Caco-2 (cell line): ENCODE measurements around the gene METTL25B. TPM values are rescaled to one million over a fixed set of nuclear protein-coding genes. Genes with fewer than 3 reads are reported as not detected.
A peak's percentile ranks its signal among the peaks of the same experiment; 100 is the strongest.

ENCODE experiments used
- BruUV-seq: library from RNA; stranded (reverse); fragments of 400-500 nt; replicated peaks from 2 replicates; lab custom pipeline; 2021; lab: Mats Ljungman, UMichigan
- CTCF ChIA-PET: fragments of 300-600 bp; sonication (Branson Sonifier 250); formaldehyde crosslinking; loops from one replicate; lab custom pipeline; 2022; ENCODE audit warnings: antibody characterized with exemption; lab: Charles Lee
- POLR2A ChIA-PET: fragments of 300-600 bp; sonication (Branson Sonifier 250); formaldehyde crosslinking; loops from one replicate; lab custom pipeline; 2022; ENCODE audit warnings: antibody characterized with exemption; lab: Charles Lee
- DNase-seq, 2 experiments: peaks; one replicate each; pipeline versions ENCODE4 v3.0.0 to v3.0.0-alpha.2; 2020 to 2022
- H3K27me3 ChIP-seq: replicated peaks from 2 replicates; pipeline ENCODE4 v1.6.0; 2011; ENCODE audit warnings: low read length; ENCODE audit not compliant: control insufficient read depth, insufficient read depth
- H3K36me3 ChIP-seq: 2 replicates; pipeline ENCODE4 v1.5.1; 2011; ENCODE audit warnings: low read length; ENCODE audit not compliant: control insufficient read depth, insufficient read depth
- H3K4me1 ChIP-seq: fragments of 250-450 bp; sonication (Bioruptor Pico); 2 replicates; pipeline ENCODE4 v1.5.1; 2020; ENCODE audit warnings: mild to moderate bottlenecking
- H3K4me3 ChIP-seq: 2 replicates; pipeline ENCODE4 v1.5.1; 2011; ENCODE audit warnings: low read depth, mild to moderate bottlenecking, control low read depth, low read length
- H3K9me3 ChIP-seq: fragments of 250-450 bp; sonication (Bioruptor Pico); 2 replicates; pipeline ENCODE4 v1.5.1; 2020; ENCODE audit warnings: mild to moderate bottlenecking, moderate library complexity
- H3K27ac Mint-ChIP-seq: one replicate; pipeline ENCODE4 v1.8.0; 2022; ENCODE audit warnings: mixed read lengths; ENCODE audit not compliant: unreplicated experiment
- H3K27me3 Mint-ChIP-seq: one replicate; pipeline ENCODE4 v1.8.0; 2022; ENCODE audit warnings: mixed read lengths; ENCODE audit not compliant: insufficient read depth, unreplicated experiment
- H3K36me3 Mint-ChIP-seq: one replicate; pipeline ENCODE4 v1.8.0; 2022; ENCODE audit warnings: mild to moderate bottlenecking, mixed read lengths; ENCODE audit not compliant: insufficient read depth, unreplicated experiment
- H3K4me1 Mint-ChIP-seq: one replicate; pipeline ENCODE4 v1.8.0; 2022; ENCODE audit warnings: low read depth, mixed read lengths; ENCODE audit not compliant: unreplicated experiment
- H3K4me3 Mint-ChIP-seq: one replicate; pipeline ENCODE4 v1.8.0; 2022; ENCODE audit warnings: mild to moderate bottlenecking, moderate library complexity, mixed read lengths; ENCODE audit not compliant: unreplicated experiment
- H3K9me3 Mint-ChIP-seq: one replicate; pipeline ENCODE4 v1.8.0; 2022; ENCODE audit warnings: mixed read lengths; ENCODE audit not compliant: unreplicated experiment
- CTCF ChIP-seq, 2 experiments: fragments of 200-600 bp in 1 of 2; IDR thresholded peaks; 1 replicate in 1 of 2; 2 replicates in 1 of 2; pipeline versions ENCODE4 v1.5.1 to v1.8.0; 2011 to 2022; ENCODE audit warnings: antibody characterized with exemption in 1 of 2, control low read depth in 1 of 2, inconsistent platforms in 1 of 2, low read depth in 1 of 2, low read length in 1 of 2, mild to moderate bottlenecking in 1 of 2, moderate library complexity in 1 of 2; ENCODE audit not compliant: insufficient read depth in 1 of 2, severe bottlenecking in 1 of 2, unreplicated experiment in 1 of 2
- intact Hi-C: fragments of 100-400 bp; cut with micrococcal nuclease; formaldehyde crosslinking; loops from one replicate; pipeline ENCODE4 v1.10.0; 2022; ENCODE audit not compliant: unreplicated experiment
- total RNA-seq: library from RNA; stranded (reverse); gene quantifications from 2 replicates; pipeline ENCODE4 v1.2.3, GENCODE V29; 2022

METTL25B gene
- total RNA-seq, 1 experiment from 2014 or later, result 26.6 TPM

- Histone ChIP-seq H3K4me1 (peaks cover 7% of the 10 kb centered on the region), H3K4me3 (no peak overlapping the region), H3K9me3 (no peaks in the 10 kb centered on the region), H3K36me3 (peaks cover 1% of the 10 kb centered on the region), H3K27me3 (no peaks in the 10 kb centered on the region)
- TF ChIP-seq CTCF (IDR thresholded peaks at IDR 0.05; ENCODE audit: insufficient read depth in 1 of 2, low read depth in 1 of 2, low read length in 1 of 2, severe bottlenecking in 1 of 2, unreplicated experiment in 1 of 2), result no peak
- H3K9me3 Mint-ChIP-seq, result no peaks in the 10 kb centered on the region
- no peak overlapping the region for H3K27ac Mint-ChIP-seq
- CTCF ChIA-PET, result interaction anchor here (0.7 to 7.3 kb wide), 3 partner anchors 10 to 27 kb away, joined by 4 to 190 read pairs (median 4); partner anchors contain the start of gene NES
- H3K27me3 Mint-ChIP-seq, result no peaks in the 10 kb centered on the region
- POLR2A ChIA-PET, result no interaction called here
- intact Hi-C loops, result no loop called here
- BruUV-seq, result no TSS peak
- peaks cover 17% of the 10 kb centered on the region for H3K36me3 Mint-ChIP-seq
- DNase-seq, result no peak
- no peak overlapping the region for H3K4me3 Mint-ChIP-seq
- peaks cover 16% of the 10 kb centered on the region for H3K4me1 Mint-ChIP-seq
Measured at GRCh38 chr1:156703336-156703735, 24.9 kb upstream of the METTL25B start.

- no peaks in the 10 kb centered on the region for H3K27me3 ChIP-seq
- Mint-ChIP-seq H3K27me3 (no peaks in the 10 kb centered on the region), H3K4me3 (peak overlapping the region; percentile 90), H3K27ac (no peak overlapping the region), H3K36me3 (peaks cover 13% of the 10 kb centered on the region), H3K9me3 (no peaks in the 10 kb centered on the region), H3K4me1 (peaks cover 16% of the 10 kb centered on the region)
- CTCF ChIA-PET, result interaction anchor here (7.3 kb wide), 1 partner anchor 14 kb away, joined by 190 read pairs; no protein-coding TSS in a partner anchor
- no peak for DNase-seq
- TF ChIP-seq CTCF (IDR thresholded peaks at IDR 0.05; ENCODE audit: insufficient read depth in 1 of 2, low read depth in 1 of 2, low read length in 1 of 2, severe bottlenecking in 1 of 2, unreplicated experiment in 1 of 2), result no peak
- no TSS peak for BruUV-seq
- no peaks in the 10 kb centered on the region for H3K9me3 ChIP-seq
- POLR2A ChIA-PET, result no interaction called here
- H3K4me3 ChIP-seq, result no peak overlapping the region
- H3K4me1 ChIP-seq, result peaks cover 7% of the 10 kb centered on the region
- H3K36me3 ChIP-seq, result peaks cover 1% of the 10 kb centered on the region
- intact Hi-C loops, result no loop called here
Measured at GRCh38 chr1:156703741-156704140, 24.5 kb upstream of the METTL25B start.

GRCh38 chr1:156704166-156704711, 24.0 kb upstream of the METTL25B start:
- H3K4me3 ChIP-seq, result peak overlapping the region; percentile 53
- no peaks in the 10 kb centered on the region for H3K27me3 Mint-ChIP-seq
- H3K27me3 ChIP-seq, result no peaks in the 10 kb centered on the region
- CTCF ChIA-PET, result interaction anchor here (0.7 to 7.3 kb wide), 5 partner anchors 11 to 27 kb away, joined by 3 to 190 read pairs (median 24); partner anchors contain the start of genes ISG20L2, METTL25B and NES
- H3K9me3 Mint-ChIP-seq, result no peaks in the 10 kb centered on the region
- intact Hi-C loops, result no loop called here
- H3K4me1 Mint-ChIP-seq, result peaks cover 16% of the 10 kb centered on the region
- H3K9me3 ChIP-seq, result no peaks in the 10 kb centered on the region
- no TSS peak for BruUV-seq
- no peak for TF ChIP-seq CTCF (IDR thresholded peaks at IDR 0.05; ENCODE audit: insufficient read depth in 1 of 2, low read depth in 1 of 2, low read length in 1 of 2, severe bottlenecking in 1 of 2, unreplicated experiment in 1 of 2)
- peaks cover 7% of the 10 kb centered on the region for H3K4me1 ChIP-seq
- peak overlapping the region; percentile 32 for H3K27ac Mint-ChIP-seq
- peaks cover 1% of the 10 kb centered on the region for H3K36me3 ChIP-seq
- H3K36me3 Mint-ChIP-seq, result peaks cover 9% of the 10 kb centered on the region
- POLR2A ChIA-PET, result interaction anchor here (1.0 kb wide), 1 partner anchor 28 kb away, joined by 3 read pairs; the partner anchor contains the start of gene NES
- H3K4me3 Mint-ChIP-seq, result peak overlapping the region; percentile 90
- no peak for DNase-seq
